CD8-positive, alpha-beta memory T cell (primary cell): ENCODE measurements around the gene CA6. TPM values are rescaled to one million over a fixed set of nuclear protein-coding genes. Genes with fewer than 3 reads are reported as not detected.

Experiments used
- CTCF ChIA-PET: fragments of 350-600 bp; sonication (Branson Sonifier 250); formaldehyde crosslinking; loops from one replicate; lab custom pipeline; 2021; ENCODE audit warnings: antibody characterized with exemption; lab: Charles Lee
- POLR2A ChIA-PET: fragments of 350-600 bp; sonication (Branson Sonifier 250); formaldehyde crosslinking; loops from one replicate; lab custom pipeline; 2021; ENCODE audit warnings: antibody characterized with exemption; lab: Charles Lee
- DNase-seq, 5 donors: peaks; one replicate each; pipeline versions ENCODE4 v3.0.0 to v3.0.0-alpha.2; 2020 to 2022; ENCODE audit warnings: mixed read lengths in 1 of 5
- H3K27ac ChIP-seq: one replicate; pipeline ENCODE4 v1.7.0; 2013; ENCODE audit warnings: low read depth, mild to moderate bottlenecking, low read length, moderate library complexity
- H3K27me3 ChIP-seq: 2 replicates; pipeline ENCODE4 v1.7.0; 2013; ENCODE audit warnings: low read length, mild to moderate bottlenecking; ENCODE audit not compliant: insufficient read depth, poor library complexity, severe bottlenecking
- H3K36me3 ChIP-seq: 2 replicates; pipeline ENCODE4 v1.7.0; 2013; ENCODE audit warnings: mild to moderate bottlenecking, low read length, moderate library complexity; ENCODE audit not compliant: insufficient read depth
- H3K4me1 ChIP-seq: 2 replicates; pipeline ENCODE4 v1.7.0; 2013; ENCODE audit warnings: mild to moderate bottlenecking, low read length, moderate library complexity; ENCODE audit not compliant: insufficient read depth
- H3K4me3 ChIP-seq: 2 replicates; pipeline ENCODE4 v1.7.0; 2013; ENCODE audit warnings: mild to moderate bottlenecking, low read length
- H3K9me3 ChIP-seq: 2 replicates; pipeline ENCODE4 v1.7.0; 2013; ENCODE audit warnings: mild to moderate bottlenecking, low read length
- H3K27ac Mint-ChIP-seq, 8 donors: one replicate each; pipeline ENCODE4 v1.8.0; 2020 to 2021; ENCODE audit warnings: mixed read lengths in 8 of 8, mild to moderate bottlenecking in 6 of 8, inconsistent platforms in 3 of 8, moderate library complexity in 3 of 8
- H3K27me3 Mint-ChIP-seq, 2 donors: one replicate each; pipeline ENCODE4 v1.8.0; 2020 to 2021; ENCODE audit warnings: mixed read lengths in 2 of 2, mild to moderate bottlenecking in 1 of 2, moderate library complexity in 1 of 2
- H3K36me3 Mint-ChIP-seq, 3 donors: one replicate each; pipeline ENCODE4 v1.8.0; 2020 to 2021; ENCODE audit warnings: mixed read lengths in 3 of 3, inconsistent platforms in 1 of 3, mild to moderate bottlenecking in 1 of 3
- H3K4me1 Mint-ChIP-seq, 3 donors: one replicate each; pipeline ENCODE4 v1.8.0; 2020 to 2021; ENCODE audit warnings: mixed read lengths in 3 of 3, inconsistent platforms in 1 of 3, mild to moderate bottlenecking in 1 of 3
- H3K4me3 Mint-ChIP-seq, 7 donors: one replicate each; pipeline ENCODE4 v1.8.0; 2020 to 2021; ENCODE audit warnings: mixed read lengths in 7 of 7, mild to moderate bottlenecking in 6 of 7, moderate library complexity in 4 of 7, inconsistent platforms in 2 of 7
- H3K9me3 Mint-ChIP-seq, 5 donors: one replicate each; pipeline ENCODE4 v1.8.0; 2020 to 2022; ENCODE audit warnings: mixed read lengths in 5 of 5, mild to moderate bottlenecking in 3 of 5, moderate library complexity in 2 of 5, inconsistent platforms in 1 of 5
- polyA plus RNA-seq: library from polyadenylated mRNA; unstranded; fragments of 300-500 nt; fragmentation: Illumina TruSeq; gene quantifications from one replicate; pipeline ENCODE4 v1.2.3, GENCODE V29; 2021
- total RNA-seq, 2 experiments: library from RNA; stranded (reverse); gene quantifications; one replicate each; pipeline ENCODE4 v1.2.3, GENCODE V29; 2021

The CA6 gene
- total and polyA plus RNA-seq, 3 experiments from 2014 or later = 1.2 to 3.7 (median 1.4) TPM

DNA sequence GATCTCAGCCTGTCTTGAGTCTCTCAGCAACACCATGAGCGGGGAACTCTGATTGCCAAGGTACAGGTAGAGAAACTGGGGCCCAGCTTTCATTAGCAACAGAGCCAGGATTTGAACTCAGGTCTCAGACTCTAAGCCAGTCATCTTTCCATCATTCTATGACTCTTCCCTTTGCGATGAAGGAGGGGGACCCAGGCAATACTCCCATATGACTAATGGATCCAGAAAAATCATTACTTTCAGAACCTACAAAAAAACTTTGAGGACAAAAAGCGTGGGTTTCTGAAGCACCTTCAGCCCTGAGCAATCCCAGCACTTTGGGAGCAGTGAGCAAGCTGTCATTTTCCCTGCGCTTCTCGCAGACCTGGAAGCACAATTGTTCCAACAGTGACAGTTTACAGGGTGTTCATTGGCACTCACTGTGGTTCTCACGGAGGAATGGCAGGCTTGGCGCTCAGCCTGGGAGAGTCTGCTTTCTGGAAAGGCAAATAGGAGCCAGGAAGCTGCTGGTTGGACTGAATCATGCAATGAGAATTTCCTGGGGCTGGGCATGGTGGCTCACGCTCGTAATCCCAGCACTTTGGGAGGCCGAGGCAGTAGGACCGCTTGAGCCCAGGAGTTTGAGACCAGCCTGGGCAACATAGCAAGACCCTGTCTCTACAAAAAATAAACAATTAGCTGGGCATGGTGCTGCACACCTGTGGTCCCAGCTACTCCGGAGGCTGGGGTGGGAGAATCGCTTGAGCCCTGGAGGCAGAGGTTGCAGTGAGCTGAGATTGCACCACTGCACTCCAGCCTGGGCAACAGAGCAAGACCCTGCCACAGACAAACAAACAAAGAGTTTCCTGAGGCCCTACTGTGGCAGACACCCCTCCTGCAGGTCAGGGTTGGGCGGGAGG is 40.5 kb downstream of the CA6 start:
- Histone ChIP-seq H3K4me1 (peaks cover 23% of the 10 kb centered on the region), H3K27ac (no peak overlapping the region), H3K27me3 (no peaks in the 10 kb centered on the region), H3K36me3 (no peaks in the 10 kb centered on the region), H3K9me3 (no peaks in the 10 kb centered on the region), H3K4me3 (no peak overlapping the region)
- H3K36me3 Mint-ChIP-seq = no peaks in the 10 kb centered on the region
- peaks cover 16 to 20% (median 19%) of the 10 kb centered on the region in 3 donors for H3K4me1 Mint-ChIP-seq
- H3K27me3 Mint-ChIP-seq = no peaks in the 10 kb centered on the region
- CTCF ChIA-PET = interaction anchor here (1.4 to 5.0 kb wide), 10 partner anchors 15 to 127 kb away, joined by 5 to 50 read pairs (median 6); no protein-coding TSS in a partner anchor
- H3K9me3 Mint-ChIP-seq = peaks cover 0 to 2% (median 0%) of the 10 kb centered on the region in 5 donors
- POLR2A ChIA-PET = interaction anchor here (0.9 kb wide), 1 partner anchor 15 kb away, joined by 6 read pairs; no protein-coding TSS in a partner anchor
- peak overlapping the region in 5 of 8 donors; percentile 66 to 81 (median 73) for H3K27ac Mint-ChIP-seq
- peak overlapping the region in 3 of 7 donors; percentile 40 to 79 (median 70) for H3K4me3 Mint-ChIP-seq
- no peak for DNase-seq

GRCh38 chr1:8986814-8987190 is 41.1 kb downstream of the CA6 start:
- H3K9me3 ChIP-seq = no peaks in the 10 kb centered on the region
- Mint-ChIP-seq H3K4me3 (peak overlapping the region in 3 of 7 donors; percentile 40 to 79 (median 70)), H3K27ac (peak overlapping the region in 6 of 8 donors; percentile 46 to 81 (median 70)), H3K27me3 (no peaks in the 10 kb centered on the region), H3K36me3 (no peaks in the 10 kb centered on the region), H3K9me3 (no peaks in the 10 kb centered on the region), H3K4me1 (peaks cover 16 to 20% (median 19%) of the 10 kb centered on the region in 3 donors)
- DNase-seq = peak in 1 of 5 donors; percentile 46
- ChIA-PET CTCF (interaction anchor here (1.3 to 5.0 kb wide), 12 partner anchors 13 to 137 kb away, joined by 3 to 50 read pairs (median 6); no protein-coding TSS in a partner anchor), POLR2A (no interaction called here)
- H3K27me3 ChIP-seq = no peaks in the 10 kb centered on the region
- no peak overlapping the region for H3K4me3 ChIP-seq
- peaks cover 23% of the 10 kb centered on the region for H3K4me1 ChIP-seq
- no peaks in the 10 kb centered on the region for H3K36me3 ChIP-seq
- no peak overlapping the region for H3K27ac ChIP-seq

GRCh38 chr1:8987881-8988617 is 42.4 kb downstream of the CA6 start:
- Mint-ChIP-seq H3K4me3 (peak overlapping the region in 4 of 7 donors; percentile 34 to 67 (median 52)), H3K4me1 (peaks cover 16 to 20% (median 19%) of the 10 kb centered on the region in 3 donors), H3K27ac (peak overlapping the region in 6 of 8 donors; percentile 9 to 60 (median 21)), H3K9me3 (peaks cover 0 to 3% (median 0%) of the 10 kb centered on the region in 5 donors), H3K36me3 (no peaks in the 10 kb centered on the region), H3K27me3 (peaks cover 0 to 1% of the 10 kb centered on the region in 2 donors)
- Histone ChIP-seq H3K27me3 (no peaks in the 10 kb centered on the region), H3K36me3 (no peaks in the 10 kb centered on the region), H3K4me1 (peaks cover 23% of the 10 kb centered on the region), H3K9me3 (no peaks in the 10 kb centered on the region), H3K27ac (no peak overlapping the region), H3K4me3 (no peak overlapping the region)
- DNase-seq = peak; percentile 39 to 69 (median 50)
- ChIA-PET POLR2A (interaction anchor here (0.8 to 1.6 kb wide), 3 partner anchors 17 to 124 kb away, joined by 3 to 6 read pairs (median 4); no protein-coding TSS in a partner anchor), CTCF (interaction anchor here (0.7 to 5.0 kb wide), 18 partner anchors 9 to 139 kb away, joined by 3 to 50 read pairs (median 5); no protein-coding TSS in a partner anchor)

DNA sequence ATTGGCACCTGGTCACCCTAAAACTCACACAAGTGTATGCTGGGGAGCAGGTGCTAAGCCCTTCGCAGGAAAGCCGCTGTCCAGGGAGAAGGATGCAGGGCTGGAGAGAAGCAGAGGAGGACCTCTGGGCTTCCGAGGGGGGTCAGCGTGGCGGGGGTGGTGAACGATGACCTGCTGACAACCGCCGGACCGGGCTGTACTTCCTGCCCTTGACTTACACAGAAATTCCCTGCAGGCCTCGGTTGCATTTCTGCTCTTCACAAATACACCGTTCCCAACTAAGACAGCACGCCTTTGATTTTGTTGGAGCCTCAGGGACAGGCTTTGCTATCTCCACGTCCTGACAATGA is 42.9 kb downstream of the CA6 start:
- CTCF ChIA-PET = interaction anchor here (1.1 to 5.0 kb wide), 8 partner anchors 9 to 130 kb away, joined by 3 to 50 read pairs (median 5); no protein-coding TSS in a partner anchor
- Mint-ChIP-seq H3K4me1 (peaks cover 15 to 16% (median 16%) of the 10 kb centered on the region in 3 donors), H3K27ac (no peak overlapping the region), H3K9me3 (peaks cover 0 to 3% (median 0%) of the 10 kb centered on the region in 5 donors), H3K36me3 (no peaks in the 10 kb centered on the region), H3K4me3 (no peak overlapping the region), H3K27me3 (peaks cover 0 to 1% of the 10 kb centered on the region in 2 donors)
- Histone ChIP-seq H3K27ac (no peak overlapping the region), H3K4me1 (peaks cover 23% of the 10 kb centered on the region), H3K36me3 (no peaks in the 10 kb centered on the region), H3K27me3 (no peaks in the 10 kb centered on the region), H3K9me3 (no peaks in the 10 kb centered on the region), H3K4me3 (no peak overlapping the region)
- no peak for DNase-seq
- POLR2A ChIA-PET = interaction anchor here (0.9 to 1.6 kb wide), 2 partner anchors 18 to 71 kb away, joined by 4 to 6 read pairs; no protein-coding TSS in a partner anchor

GRCh38 chr1:8989061-8989460 is 43.4 kb downstream of the CA6 start:
- Histone ChIP-seq H3K9me3 (no peaks in the 10 kb centered on the region), H3K4me1 (peaks cover 23% of the 10 kb centered on the region), H3K27ac (no peak overlapping the region), H3K27me3 (no peaks in the 10 kb centered on the region), H3K4me3 (no peak overlapping the region), H3K36me3 (no peaks in the 10 kb centered on the region)
- no peak overlapping the region for H3K4me3 Mint-ChIP-seq
- no peaks in the 10 kb centered on the region for H3K36me3 Mint-ChIP-seq
- peaks cover 14 to 15% (median 14%) of the 10 kb centered on the region in 3 donors for H3K4me1 Mint-ChIP-seq
- H3K27me3 Mint-ChIP-seq = peaks cover 0 to 1% of the 10 kb centered on the region in 2 donors
- H3K27ac Mint-ChIP-seq = no peak overlapping the region
- DNase-seq = no peak
- CTCF ChIA-PET = interaction anchor here (0.8 to 5.0 kb wide), 9 partner anchors 16 to 130 kb away, joined by 3 to 50 read pairs (median 4); no protein-coding TSS in a partner anchor
- POLR2A ChIA-PET = interaction anchor here (1.6 kb wide), 1 partner anchor 18 kb away, joined by 6 read pairs; no protein-coding TSS in a partner anchor
- peaks cover 0 to 3% (median 0%) of the 10 kb centered on the region in 5 donors for H3K9me3 Mint-ChIP-seq

DNA sequence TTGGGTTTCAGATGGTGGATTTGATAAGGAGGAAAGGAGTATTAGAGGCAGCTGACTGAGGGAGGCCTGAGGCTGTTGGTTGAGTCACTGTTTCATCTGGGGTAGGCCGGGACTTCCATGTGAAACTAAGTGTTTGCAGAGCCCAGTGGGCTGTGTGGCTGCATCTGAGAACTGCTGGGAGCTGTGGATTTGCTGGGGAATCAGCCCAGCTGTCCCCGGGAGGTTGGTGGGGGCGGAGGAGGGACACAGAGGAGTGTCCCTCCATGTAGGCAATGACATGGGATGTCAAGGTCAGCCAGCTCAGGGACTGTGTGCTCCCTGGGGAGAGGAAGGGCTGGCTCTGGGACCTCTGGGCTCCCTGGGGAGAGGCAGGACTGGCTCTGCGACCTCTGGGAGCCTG is 44.2 kb downstream of the CA6 start:
- Histone ChIP-seq H3K9me3 (no peaks in the 10 kb centered on the region), H3K27me3 (no peaks in the 10 kb centered on the region), H3K4me1 (peaks cover 23% of the 10 kb centered on the region), H3K4me3 (no peak overlapping the region), H3K36me3 (no peaks in the 10 kb centered on the region), H3K27ac (no peak overlapping the region)
- H3K36me3 Mint-ChIP-seq = no peaks in the 10 kb centered on the region
- no peak overlapping the region for H3K4me3 Mint-ChIP-seq
- no peak for DNase-seq
- H3K27ac Mint-ChIP-seq = no peak overlapping the region
- ChIA-PET CTCF (interaction anchor here (0.7 to 5.0 kb wide), 10 partner anchors 15 to 131 kb away, joined by 3 to 50 read pairs (median 4); no protein-coding TSS in a partner anchor), POLR2A (no interaction called here)
- H3K27me3 Mint-ChIP-seq = peaks cover 0 to 1% of the 10 kb centered on the region in 2 donors
- H3K4me1 Mint-ChIP-seq = peaks cover 12 to 14% (median 14%) of the 10 kb centered on the region in 3 donors
- H3K9me3 Mint-ChIP-seq = peaks cover 0 to 3% (median 0%) of the 10 kb centered on the region in 5 donors

DNA sequence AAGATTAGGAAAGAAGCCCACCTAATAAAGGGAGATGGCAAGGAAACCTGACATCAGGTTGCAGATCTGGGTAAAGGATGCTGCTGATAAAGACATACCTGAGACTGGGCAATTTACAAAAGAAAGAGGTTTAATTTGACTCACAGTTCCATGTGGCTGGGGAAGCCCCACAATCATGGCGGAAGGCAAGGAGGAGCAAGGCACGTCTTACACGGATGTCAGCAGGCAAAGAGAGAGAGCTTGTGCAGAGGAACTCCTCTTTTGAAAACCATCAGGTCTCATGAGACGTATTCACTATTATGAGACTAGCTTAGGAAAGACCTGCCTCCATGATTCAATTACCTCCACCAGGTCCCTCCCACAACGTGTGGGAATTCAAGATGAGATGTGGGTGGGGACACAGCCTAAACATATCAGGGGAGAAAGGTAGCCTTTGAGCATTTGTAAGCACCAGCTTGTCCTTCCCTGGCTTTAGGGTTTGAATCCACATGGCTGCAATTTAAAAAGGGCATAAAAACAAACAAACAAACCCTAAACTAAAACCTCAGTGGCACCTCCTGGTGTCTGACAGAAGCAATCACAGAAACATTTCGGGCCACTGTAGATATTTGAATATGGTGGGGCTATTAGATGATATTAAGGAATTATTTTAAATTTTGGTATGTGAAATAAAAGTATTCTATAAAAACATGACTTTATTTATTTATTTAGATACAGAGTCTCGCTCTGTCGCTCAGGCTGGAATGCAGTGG is 47.4 kb downstream of the CA6 start:
- Histone ChIP-seq H3K4me3 (no peak overlapping the region), H3K4me1 (peaks cover 6% of the 10 kb centered on the region), H3K9me3 (no peaks in the 10 kb centered on the region), H3K27ac (no peak overlapping the region), H3K27me3 (no peaks in the 10 kb centered on the region), H3K36me3 (no peaks in the 10 kb centered on the region)
- Mint-ChIP-seq H3K4me3 (no peak overlapping the region), H3K27me3 (peaks cover 0 to 1% of the 10 kb centered on the region in 2 donors), H3K27ac (peak overlapping the region in 1 of 8 donors; percentile 56), H3K9me3 (peaks cover 0 to 3% (median 0%) of the 10 kb centered on the region in 5 donors), H3K36me3 (no peaks in the 10 kb centered on the region), H3K4me1 (peaks cover under 1 to 1% (median 1%) of the 10 kb centered on the region in 3 donors)
- CTCF ChIA-PET = interaction anchor here (1.0 to 1.3 kb wide), 2 partner anchors 12 to 76 kb away, joined by 3 to 4 read pairs; no protein-coding TSS in a partner anchor
- POLR2A ChIA-PET = no interaction called here
- no peak for DNase-seq
